Measurements from ENCODE around the gene SQSTM1. TPM values are rescaled to one million over a fixed set of nuclear protein-coding genes. Genes with fewer than 3 reads are reported as not detected.
A peak's percentile ranks its signal among the peaks of the same experiment; 100 is the strongest.

SQSTM1 gene
- polyA plus RNA-seq, 1 of the 3 experiments (the other 2 are of a cell fraction), result 181 TPM

DNA sequence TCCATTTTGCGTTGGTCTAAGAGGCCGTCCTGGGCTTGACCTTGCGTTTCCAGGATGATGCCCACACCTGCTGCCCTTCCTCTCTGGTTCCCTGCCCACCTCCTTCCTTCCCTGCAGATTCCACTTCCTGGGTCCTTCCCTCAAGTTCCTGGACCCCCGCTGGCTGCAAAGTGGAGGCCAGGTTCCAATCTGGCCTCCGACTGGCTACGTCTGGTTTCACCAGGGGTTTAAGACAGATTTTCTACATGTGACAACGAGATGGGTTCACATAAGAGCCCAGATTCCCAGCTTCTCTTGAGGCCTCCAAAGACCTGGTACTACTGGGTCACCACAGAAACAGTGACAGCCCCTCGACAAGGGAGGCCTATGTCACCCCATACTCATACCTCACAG, 16.2 kb upstream of the SQSTM1 start:
- peaks cover 9% of the 10 kb centered on the region for H3F3A ChIP-seq (replicated peaks; ENCODE audit: insufficient read depth)
- TF ChIP-seq, protein P1, sequence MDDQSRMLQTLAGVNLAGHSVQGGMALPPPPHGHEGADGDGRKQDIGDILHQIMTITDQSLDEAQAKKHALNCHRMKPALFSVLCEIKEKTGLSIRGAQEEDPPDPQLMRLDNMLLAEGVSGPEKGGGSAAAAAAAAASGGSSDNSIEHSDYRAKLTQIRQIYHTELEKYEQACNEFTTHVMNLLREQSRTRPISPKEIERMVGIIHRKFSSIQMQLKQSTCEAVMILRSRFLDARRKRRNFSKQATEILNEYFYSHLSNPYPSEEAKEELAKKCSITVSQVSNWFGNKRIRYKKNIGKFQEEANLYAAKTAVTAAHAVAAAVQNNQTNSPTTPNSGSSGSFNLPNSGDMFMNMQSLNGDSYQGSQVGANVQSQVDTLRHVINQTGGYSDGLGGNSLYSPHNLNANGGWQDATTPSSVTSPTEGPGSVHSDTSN (IDR thresholded peaks at IDR 0.05), result no peak
- TF ChIP-seq EZH2phosphoT487 (IDR thresholded peaks at IDR 0.05; ENCODE audit: borderline replicate concordance, low read depth) (no peak), POLR2AphosphoS5 (IDR thresholded peaks at IDR 0.05; ENCODE audit: low read depth, low read length) (no peak), TAF1 (IDR thresholded peaks at IDR 0.05; ENCODE audit: borderline replicate concordance, low read depth, low read length) (no peak), GABPA (IDR thresholded peaks at IDR 0.05; ENCODE audit: low read depth) (no peak), NRF1 (IDR thresholded peaks at IDR 0.05; ENCODE audit: low read depth, low read length) (no peak), RCOR1 (IDR thresholded peaks at IDR 0.05; ENCODE audit: low read length) (no peak), MXI1 (IDR thresholded peaks at IDR 0.05; ENCODE audit: low read depth, low read length) (no peak), RXRA (IDR thresholded peaks at IDR 0.05; ENCODE audit: borderline replicate concordance, low read depth) (no peak), JUND (IDR thresholded peaks at IDR 0.05) (no peak), MEF2A (IDR thresholded peaks at IDR 0.05; ENCODE audit: borderline replicate concordance, low read depth) (no peak), RAD21 (IDR thresholded peaks at IDR 0.05; ENCODE audit: low read length) (no peak), TEAD4 (IDR thresholded peaks at IDR 0.05; ENCODE audit: borderline replicate concordance, insufficient read depth) (no peak)
- TF ChIP-seq, protein P2, sequence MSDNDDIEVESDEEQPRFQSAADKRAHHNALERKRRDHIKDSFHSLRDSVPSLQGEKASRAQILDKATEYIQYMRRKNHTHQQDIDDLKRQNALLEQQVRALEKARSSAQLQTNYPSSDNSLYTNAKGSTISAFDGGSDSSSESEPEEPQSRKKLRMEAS (IDR thresholded peaks at IDR 0.05; ENCODE audit: low read depth), result no peak
- TF ChIP-seq, protein P3, sequence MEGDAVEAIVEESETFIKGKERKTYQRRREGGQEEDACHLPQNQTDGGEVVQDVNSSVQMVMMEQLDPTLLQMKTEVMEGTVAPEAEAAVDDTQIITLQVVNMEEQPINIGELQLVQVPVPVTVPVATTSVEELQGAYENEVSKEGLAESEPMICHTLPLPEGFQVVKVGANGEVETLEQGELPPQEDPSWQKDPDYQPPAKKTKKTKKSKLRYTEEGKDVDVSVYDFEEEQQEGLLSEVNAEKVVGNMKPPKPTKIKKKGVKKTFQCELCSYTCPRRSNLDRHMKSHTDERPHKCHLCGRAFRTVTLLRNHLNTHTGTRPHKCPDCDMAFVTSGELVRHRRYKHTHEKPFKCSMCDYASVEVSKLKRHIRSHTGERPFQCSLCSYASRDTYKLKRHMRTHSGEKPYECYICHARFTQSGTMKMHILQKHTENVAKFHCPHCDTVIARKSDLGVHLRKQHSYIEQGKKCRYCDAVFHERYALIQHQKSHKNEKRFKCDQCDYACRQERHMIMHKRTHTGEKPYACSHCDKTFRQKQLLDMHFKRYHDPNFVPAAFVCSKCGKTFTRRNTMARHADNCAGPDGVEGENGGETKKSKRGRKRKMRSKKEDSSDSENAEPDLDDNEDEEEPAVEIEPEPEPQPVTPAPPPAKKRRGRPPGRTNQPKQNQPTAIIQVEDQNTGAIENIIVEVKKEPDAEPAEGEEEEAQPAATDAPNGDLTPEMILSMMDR (IDR thresholded peaks at IDR 0.05), result no peak
- TF ChIP-seq, protein P4, sequence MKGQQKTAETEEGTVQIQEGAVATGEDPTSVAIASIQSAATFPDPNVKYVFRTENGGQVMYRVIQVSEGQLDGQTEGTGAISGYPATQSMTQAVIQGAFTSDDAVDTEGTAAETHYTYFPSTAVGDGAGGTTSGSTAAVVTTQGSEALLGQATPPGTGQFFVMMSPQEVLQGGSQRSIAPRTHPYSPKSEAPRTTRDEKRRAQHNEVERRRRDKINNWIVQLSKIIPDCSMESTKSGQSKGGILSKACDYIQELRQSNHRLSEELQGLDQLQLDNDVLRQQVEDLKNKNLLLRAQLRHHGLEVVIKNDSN (IDR thresholded peaks at IDR 0.05; ENCODE audit: borderline replicate concordance, low read depth), result no peak
- TF ChIP-seq, protein P5, sequence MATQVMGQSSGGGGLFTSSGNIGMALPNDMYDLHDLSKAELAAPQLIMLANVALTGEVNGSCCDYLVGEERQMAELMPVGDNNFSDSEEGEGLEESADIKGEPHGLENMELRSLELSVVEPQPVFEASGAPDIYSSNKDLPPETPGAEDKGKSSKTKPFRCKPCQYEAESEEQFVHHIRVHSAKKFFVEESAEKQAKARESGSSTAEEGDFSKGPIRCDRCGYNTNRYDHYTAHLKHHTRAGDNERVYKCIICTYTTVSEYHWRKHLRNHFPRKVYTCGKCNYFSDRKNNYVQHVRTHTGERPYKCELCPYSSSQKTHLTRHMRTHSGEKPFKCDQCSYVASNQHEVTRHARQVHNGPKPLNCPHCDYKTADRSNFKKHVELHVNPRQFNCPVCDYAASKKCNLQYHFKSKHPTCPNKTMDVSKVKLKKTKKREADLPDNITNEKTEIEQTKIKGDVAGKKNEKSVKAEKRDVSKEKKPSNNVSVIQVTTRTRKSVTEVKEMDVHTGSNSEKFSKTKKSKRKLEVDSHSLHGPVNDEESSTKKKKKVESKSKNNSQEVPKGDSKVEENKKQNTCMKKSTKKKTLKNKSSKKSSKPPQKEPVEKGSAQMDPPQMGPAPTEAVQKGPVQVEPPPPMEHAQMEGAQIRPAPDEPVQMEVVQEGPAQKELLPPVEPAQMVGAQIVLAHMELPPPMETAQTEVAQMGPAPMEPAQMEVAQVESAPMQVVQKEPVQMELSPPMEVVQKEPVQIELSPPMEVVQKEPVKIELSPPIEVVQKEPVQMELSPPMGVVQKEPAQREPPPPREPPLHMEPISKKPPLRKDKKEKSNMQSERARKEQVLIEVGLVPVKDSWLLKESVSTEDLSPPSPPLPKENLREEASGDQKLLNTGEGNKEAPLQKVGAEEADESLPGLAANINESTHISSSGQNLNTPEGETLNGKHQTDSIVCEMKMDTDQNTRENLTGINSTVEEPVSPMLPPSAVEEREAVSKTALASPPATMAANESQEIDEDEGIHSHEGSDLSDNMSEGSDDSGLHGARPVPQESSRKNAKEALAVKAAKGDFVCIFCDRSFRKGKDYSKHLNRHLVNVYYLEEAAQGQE (IDR thresholded peaks at IDR 0.05; ENCODE audit: low read depth, low read length), result no peak
- POLR2A ChIA-PET, result no interaction called here
- peak overlapping the region; percentile 72 to 88; a peak in 3 of 4 replicates for H3K4me3 ChIP-seq (ENCODE audit: low read depth in 2 of 2, low read length in 1 of 2)
- H3K36me3 ChIP-seq (replicated peaks in 1 of 2; ENCODE audit: control insufficient read depth in 1 of 2, insufficient read depth in 2 of 2, low read length in 1 of 2), result peaks cover 0 to 27% of the 10 kb centered on the region in 2 experiments
- H3K9ac ChIP-seq, result peak overlapping the region; percentile 72; the same call in 1 of the 2 replicates
- H3K79me2 ChIP-seq (ENCODE audit: insufficient read depth), result peaks cover 73% of the 10 kb centered on the region
- H3K9me2 ChIP-seq, result no peaks in the 10 kb centered on the region
- peaks cover 37% of the 10 kb centered on the region for H4K20me1 ChIP-seq (ENCODE audit: insufficient read depth)
- peak overlapping the region; percentile 99 for H3K4me2 ChIP-seq
- no peak overlapping the region; a peak in 1 of 4 replicates for H3K27ac ChIP-seq (ENCODE audit: low read depth in 2 of 2, low read length in 1 of 2)
- H2AFZ ChIP-seq (ENCODE audit: low read depth), result no peak overlapping the region
- no peaks in the 10 kb centered on the region for H3K27me3 ChIP-seq (ENCODE audit: insufficient read depth)
- peaks cover 16 to 23% of the 10 kb centered on the region in 2 experiments; a peak in 3 of 4 replicates for H3K4me1 ChIP-seq (ENCODE audit: control insufficient read depth in 1 of 2, insufficient read depth in 2 of 2, low read depth in 1 of 2, low read length in 1 of 2)
- CTCF ChIA-PET, result no interaction called here
- no peaks in the 10 kb centered on the region for H3K9me3 ChIP-seq
- DNase-seq, result no peak
- 100% methylated on average over 7 of the region's 8 CpGs for WGBS (ENCODE audit: low lambda C conversion rate)

Data from SK-N-SH (cell line).